ENCODE results near the gene ISX.
A peak's percentile ranks its signal among the peaks of the same experiment; 100 is the strongest.
"Not testable (repeated sequence)": the region's sequence is repeated elsewhere in the genome, so short reads cannot be mapped to it uniquely, and the experiment has no call there.

ISX gene

DNA sequence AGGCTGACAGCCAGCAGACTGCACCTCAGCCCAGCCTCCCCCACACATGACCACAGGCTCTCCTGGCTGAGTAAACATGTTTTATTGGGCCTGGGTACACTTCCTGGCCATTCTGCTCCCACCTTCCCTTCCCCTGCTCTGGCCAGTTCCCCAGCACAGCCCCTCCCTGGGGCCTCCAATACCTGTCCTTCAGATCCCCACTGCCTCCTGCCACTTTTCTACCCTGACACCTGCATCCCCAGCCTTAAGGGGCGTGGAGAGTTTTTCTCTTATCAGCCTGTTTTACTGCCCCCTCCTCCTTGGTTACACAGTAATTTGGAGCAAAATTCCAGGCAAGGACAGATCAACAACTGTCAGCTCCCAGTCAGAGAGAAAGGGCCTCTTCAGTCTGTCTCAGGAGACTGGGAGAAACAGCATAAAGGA, at the start of gene ISX:
Gene ISX, plus strand, starts transcription at position 363 of the 423 bp plus-strand sequence. CDS start 930 bp downstream, outside the sequence.
- no peak for DNase-seq

DNA sequence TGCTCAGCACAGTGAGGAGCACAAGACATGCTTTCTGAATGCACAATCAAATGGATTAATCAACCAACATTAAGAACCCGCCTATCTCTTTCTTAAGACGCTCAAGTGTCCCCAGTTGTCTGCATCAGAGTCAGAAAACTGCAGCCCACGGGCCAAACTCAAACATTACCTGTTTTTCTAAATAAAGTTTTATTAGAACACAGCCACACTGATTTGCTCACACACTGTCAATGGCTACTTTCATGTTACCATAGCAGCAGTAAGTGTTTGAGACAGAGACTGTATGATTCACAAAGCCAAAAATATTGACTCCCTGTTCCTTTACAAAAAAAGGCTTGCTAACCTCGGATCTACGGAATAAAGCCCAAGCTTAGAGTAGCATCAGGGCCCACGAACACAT, 49.0 kb upstream of the ISX start:
- no peak for DNase-seq

DNA sequence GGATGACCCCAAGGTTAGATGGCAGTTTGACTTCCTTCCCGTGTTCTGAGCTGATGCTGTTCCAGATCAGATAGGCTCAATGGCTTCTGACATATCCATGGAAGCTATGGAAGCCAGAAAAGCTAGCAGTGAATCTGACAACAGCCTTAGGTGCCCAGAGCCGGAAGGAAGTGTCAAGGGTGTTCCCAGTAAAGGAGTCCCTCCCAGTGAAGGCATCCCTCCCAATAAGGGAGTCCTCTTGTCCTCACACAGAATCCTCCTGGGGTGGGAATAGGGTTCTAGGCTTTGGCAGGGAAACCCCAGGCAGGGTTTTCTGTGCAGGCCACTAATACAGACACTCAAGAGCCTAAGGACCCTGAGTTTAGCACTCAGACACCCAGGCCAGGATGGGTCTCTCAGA, 47.0 kb upstream of the ISX start:
- DNase-seq = no peak

DNA sequence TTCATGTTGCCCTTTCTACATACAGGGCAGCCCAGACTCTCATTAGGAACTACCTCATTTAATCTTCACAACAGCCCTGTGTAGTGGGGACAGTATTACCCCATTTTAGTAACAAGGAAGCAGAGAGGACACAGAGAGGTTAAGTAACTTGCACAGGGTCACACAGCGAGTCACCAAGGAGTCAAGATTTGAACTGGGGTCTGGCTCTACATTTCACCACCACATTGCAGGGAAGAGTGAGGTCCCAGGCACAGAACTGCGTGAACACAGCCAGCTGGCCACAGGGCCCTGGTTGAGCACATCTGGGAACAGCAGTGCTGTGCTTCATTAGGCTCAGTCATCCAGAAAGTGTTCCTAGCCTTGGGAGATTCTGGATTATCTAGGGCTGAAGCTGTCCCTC, 45.4 kb upstream of the ISX start:
- no peak for DNase-seq

DNA sequence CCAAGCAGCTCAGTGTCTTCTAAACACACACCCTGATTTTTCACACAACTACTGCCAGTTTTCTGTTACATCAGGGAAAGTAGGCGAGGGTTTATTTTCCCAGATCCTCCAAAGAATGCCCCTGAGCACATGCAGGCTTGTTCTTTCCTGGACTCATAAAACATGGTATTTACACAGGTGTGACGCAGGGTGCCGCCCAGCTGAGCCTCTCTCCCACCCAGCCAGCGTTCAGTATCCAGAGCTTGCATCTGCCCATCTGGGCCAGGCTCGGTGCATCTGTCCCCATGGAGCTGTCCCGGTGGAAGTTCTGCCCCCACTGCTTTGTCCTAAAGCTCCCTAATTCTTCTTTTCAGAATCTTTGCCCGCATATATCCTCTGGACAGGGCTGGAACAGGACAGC, 44.8 kb upstream of the ISX start:
- DNase-seq = no peak

DNA sequence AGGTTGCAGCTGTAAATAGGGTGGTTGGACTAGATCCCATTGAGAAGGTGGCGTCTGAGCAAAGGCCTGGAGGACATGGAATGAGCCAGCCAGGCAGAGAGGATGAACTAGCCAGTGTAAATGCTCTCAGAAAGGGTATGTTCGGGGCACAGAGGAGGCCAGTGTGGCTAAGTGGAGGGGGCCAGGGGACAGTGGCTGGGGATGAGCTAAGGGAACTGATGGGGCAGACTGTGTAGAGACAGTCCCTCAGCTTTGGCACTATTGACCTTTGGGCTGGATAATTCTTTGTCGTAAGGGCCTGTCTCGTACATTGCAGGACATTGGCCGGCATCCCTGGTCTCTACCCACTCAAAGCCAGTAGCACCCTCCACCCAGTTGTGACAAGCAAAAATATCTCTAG, 43.7 kb upstream of the ISX start:
- no peak for DNase-seq

DNA sequence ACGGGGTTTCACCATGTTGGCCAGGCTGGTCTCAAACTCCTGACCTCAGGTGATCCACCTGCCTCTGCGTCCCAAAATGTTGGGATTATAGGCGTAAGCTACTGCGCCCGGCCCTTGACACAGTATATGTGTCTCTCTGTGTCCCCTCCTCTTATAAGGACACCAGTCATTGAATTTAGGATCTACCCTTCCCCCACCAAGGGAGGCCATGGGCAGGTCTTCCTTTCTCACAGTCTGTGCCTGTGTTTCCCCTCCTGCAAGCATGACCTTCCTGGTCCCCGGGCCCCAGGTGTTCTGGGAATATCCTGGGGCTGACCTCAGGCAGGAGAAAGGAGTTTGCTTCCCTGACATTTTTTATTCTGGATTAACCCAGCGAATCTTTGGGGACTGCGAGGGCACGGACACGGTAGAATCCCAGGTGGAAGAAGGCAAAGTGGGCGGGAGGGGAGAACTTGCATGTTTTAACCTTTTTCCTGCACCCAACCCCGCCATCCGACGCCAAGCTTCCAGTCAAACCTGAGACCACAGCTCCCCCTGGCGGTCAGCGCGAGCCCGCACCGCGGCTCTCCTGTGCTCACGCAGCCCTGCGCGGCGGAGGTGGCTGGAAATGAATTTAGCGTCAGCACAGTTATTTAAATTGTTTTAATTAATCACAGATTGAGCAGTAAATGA, 42.1 kb upstream of the ISX start:
- DNase-seq = peak; percentile 28

DNA sequence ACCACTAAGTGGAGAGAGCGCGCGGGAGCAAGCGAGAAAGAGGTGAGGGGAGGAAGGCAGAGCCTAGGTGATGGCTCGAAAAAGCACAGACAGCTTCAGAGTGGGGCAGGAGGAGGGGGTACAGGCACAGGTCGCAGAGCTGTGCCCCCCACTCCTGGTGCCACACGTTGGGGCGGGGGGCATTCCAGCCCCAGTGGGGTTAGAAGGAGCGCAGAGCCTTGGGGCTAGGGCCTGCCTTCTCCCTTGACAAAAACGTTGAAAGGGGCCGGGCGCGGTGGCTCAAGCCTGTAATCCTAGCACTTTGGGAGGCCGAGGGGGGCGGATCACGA, 41.6 kb upstream of the ISX start:
- no peak for DNase-seq

DNA sequence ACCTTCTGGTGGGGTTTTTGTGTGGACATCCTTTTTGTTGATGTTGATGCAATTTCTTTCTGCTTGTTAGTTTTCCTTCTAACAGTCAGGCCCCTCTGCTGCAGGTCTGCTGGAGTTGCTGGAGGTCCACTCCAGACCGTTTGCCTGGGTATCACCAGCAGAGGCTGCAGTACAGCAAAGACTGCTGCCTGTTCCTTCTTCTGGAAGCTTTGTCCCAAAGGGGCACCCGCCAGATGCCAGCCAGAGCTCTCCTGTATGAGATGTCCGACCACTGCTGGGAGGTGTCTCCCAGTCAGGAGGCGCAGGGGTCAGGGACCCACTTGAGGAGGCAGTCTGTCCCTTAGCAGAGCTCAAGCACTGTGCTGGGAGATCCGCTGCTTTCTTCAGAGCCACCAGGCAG, 35.8 kb upstream of the ISX start:
- DNase-seq = not testable (repeated sequence)

DNA sequence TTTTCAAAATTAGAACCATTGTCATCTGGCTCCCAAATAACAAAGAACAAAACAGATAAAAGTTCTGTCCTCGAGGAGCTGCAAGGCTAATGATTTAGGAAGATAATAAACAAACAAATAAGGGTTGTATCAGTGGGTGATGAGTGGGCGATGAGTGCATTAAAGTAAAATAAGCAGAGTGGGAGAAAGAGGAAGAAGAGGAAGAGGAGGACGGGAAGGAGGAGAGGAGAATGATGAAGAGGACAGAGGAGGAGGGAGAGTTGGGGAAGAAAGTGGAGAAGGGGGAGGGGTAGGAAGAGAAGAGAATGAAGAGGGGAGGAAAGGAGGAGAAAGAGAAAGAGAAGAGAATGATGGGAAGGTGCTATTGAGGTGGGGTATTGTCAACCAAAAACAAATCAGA, 33.4 kb upstream of the ISX start:
- DNase-seq = no peak

DNA sequence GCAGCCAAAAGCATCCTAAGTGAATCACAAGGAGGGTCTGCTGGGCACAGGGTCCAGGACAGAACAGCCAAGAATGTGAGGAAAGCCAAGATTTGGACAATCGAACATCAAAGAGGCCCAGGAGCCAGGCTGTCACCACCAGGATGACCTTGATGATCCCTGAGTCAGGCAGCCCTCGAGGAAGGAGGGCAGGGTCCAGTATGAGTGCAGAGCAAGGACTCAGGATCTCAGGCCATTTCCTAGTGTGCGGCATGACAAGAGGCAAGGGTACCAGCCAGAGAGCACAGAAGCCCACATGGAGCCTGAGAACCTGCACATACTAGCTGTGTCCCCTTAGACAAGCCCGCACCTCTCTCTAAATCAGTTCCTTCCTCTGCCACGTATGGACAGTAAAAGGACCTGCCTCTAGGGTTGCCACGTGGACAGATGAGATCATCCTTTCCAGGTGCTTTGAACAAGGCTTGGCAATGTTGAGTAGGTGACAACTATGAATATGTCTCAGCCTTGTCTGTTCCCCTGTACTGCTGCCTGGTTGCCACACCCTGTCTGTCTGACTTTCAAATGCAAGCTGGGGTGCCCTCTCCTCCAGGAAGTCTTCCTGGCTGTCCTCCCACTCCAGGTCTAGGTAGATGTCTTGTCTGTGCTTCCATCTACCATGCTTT, 32.2 kb upstream of the ISX start:
- DNase-seq = no peak

DNA sequence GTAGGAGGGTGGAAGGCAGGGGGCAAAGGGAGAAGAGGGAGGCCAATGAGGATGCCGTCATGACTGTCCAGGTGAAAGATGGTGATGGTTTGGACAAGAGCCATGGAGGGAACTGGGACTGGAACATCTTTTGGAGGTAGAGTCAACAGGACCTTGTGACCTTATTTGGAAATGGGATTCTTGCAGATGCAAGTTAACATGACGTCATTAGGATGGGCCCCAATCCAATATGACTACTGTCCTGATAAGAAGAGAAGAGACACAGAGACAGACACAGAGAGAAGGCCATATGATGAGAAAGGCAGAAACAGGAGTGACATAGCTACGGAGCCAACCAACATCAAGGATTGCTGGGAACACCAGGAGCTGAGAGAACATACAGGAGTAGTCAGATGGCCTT, 31.0 kb upstream of the ISX start:
- no peak for DNase-seq

DNA sequence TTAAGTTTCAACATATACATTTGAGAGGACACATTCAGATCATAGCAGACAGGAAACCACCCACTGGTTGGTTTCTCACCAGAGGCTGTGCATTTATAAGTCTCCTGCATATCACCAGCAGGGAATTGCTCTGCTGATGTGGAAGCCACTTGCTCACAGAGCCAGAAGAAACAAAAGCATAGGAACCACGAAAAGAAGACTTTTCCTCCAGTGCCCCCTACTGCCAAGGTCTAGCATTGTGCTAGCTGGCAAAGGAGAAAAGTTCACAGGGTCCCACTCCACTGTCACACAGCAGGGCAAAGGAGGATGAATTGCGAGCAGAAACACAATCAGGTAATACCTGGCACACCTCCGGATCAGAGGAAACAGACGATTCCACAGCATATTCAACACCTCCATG, 28.9 kb upstream of the ISX start:
- no peak for DNase-seq

DNA sequence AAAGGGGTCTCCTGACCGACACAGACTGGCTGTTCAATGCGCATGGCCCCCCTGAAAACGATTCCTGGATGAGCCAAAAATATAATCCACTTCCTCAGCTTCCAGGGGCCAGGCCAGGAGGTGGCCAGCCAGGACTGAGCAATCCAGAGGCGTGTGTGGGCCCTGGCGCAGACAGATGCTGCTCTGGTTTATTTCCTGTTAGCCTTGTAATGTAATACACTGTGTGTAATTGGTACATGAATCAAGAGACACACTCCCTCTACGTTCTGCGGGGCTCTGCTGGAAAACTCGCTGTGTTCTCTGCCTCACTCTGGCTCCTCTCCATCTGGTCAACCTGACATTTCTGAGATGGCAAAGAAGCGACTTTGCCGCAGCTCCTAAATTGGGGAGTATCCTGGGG, 26.3 kb upstream of the ISX start:
- no peak for DNase-seq

DNA sequence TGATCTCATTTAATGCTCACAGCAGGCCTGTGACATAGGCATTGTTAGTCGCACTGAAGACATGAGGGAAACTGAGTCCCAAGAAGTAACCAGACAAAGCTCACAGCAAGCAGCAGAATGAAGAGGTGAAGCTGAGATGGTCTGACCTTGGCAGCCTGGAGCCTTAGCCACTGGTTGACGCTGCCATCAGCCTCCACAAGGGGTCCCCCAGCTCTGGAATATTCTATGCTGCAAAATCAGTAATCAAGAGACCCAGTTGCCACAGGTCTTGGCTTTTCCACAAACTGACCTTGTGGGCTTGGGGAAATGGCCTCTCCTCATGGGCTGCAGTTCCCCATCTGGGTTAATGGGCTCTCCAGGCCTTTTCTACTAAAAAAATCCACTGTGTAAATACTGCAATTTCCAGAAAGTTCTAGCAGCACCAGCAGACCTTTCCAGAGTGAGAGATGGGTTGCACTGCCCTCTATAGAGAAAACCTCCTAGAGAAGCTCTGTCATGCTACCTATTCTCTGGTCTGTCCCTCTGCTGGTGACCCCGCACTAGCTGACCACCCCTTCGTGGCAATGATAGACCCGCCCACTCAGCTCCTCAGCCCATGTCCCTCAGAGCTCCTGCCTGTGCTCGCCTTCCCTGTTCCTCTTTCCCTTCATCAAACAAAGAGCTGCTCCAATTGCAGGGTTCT, 22.6 kb upstream of the ISX start:
- DNase-seq = no peak

DNA sequence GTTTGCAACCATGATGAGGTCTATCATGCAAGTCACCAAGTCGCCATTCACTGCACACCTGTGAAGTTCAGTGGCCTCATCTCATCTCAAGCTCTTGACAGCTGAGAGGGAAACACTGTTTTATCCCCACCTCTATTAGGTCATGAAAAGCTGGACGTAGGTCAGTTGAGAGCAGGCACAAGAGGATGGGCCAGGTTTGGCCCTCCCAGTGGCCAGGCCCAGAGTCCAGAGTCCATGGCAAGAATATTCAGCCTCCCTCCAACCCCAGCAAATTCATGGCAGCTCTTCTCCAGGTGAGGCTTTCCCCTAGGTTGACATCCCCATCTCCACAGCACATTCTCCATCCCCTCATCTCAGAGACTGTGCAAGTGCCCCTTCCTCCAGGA, 22.0 kb upstream of the ISX start:
- no peak for DNase-seq

DNA sequence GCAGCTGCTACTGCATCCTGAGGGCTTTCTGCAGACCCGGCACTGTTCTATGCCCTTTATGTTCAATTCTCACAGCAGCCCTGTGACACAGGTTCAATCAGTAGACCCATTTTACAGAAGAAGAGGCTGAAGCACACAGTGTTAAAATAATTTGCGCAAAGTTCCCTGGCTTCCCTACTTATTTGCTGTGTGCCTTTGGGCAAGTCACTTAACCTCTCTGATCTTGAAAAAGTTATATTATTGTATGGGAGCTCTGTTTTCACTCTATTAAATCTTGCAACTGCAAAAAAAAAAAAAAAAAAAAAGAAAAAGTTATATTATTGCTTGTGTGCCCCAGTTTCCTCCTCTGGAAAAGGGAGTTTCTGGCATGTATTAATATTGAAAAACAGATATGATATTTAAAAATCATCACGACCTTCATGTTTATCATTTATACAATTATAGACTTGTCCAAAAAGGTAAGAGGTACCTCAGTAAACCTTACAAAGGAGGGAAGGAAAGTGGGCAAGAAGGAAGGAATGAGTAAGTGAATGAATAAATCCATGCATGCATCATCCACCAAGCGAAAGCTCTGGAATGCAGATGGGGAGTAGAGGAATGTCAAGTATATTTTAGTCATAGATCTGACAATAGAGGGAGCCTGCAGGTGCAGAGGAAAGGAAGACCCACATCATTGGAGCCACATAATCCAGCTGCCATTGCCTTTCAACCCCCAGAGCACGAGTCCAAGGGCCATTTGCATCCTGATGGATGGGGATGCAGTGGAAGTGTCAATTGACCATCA, 21.2 kb upstream of the ISX start:
- no peak for DNase-seq

DNA sequence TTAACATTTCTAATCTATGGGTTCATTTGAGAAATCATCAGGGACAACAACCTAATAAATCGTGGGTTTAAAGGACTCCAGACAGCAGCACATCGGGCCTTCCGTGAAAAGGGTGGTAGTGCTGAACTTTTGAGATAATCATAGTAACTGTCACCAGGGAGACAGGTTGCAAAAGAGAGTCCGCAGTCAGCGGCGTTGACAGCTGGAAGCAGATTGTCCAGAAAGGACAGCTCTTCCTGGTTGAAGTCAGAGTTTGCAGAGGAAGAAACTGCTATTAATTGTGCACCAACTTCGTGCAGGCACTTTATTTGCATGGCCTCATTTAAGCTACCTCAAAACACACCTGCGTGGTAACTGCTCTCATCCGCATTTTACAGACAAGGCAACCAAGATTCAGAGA, 20.5 kb upstream of the ISX start:
- no peak for DNase-seq

DNA sequence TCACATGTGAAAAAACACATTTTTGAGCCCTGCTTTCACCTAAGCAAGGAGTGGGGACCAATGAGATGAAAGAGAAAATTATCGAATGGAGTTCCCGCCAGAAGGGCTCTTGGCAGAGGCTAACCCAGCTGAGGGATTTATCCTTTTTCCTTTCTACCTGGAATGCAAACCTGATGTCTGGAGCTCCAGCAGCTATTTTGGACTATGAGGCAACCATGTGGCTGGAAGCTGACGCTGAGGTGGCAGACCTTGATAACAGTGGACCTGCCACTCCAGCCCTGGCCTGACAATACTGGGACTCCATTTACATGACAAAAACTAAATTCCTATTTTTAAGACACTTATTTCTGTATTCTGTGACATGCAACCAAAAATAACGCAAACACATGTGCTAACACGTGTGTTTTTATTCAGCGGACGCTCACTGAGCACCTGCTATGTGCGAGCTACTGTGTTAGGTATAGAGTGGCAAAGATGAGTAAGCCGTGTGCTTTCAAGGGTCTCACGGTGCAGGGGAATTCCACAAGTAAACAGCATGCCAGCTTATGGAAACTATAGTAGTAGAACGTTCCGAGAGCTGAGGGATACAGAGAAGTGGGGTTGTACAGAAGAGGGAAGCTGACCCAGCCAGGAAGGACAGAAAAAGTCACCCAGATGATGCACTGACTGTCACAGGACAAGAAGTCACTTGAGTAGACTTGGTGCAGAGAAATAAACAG, 19.1 kb upstream of the ISX start:
- no peak for DNase-seq

DNA sequence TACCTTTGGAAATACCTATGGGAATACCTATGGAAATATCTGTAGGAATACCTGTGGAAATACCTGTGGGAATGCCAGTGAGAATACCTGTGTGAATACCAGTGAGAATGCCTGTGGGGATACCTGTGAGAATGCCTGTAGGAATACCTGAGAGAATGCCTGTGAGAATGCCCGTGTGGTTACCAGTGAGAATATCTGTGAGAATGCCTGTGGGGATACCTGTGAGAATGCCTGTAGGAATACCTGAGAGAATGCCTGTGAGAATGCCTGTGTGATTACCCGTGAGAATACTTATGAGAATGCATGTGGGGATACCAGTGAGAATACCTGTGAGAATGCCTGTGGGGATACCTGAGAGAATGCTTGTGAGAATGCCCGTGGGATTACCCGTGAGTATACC, 15.9 kb upstream of the ISX start:
- not testable (repeated sequence) for DNase-seq

DNA sequence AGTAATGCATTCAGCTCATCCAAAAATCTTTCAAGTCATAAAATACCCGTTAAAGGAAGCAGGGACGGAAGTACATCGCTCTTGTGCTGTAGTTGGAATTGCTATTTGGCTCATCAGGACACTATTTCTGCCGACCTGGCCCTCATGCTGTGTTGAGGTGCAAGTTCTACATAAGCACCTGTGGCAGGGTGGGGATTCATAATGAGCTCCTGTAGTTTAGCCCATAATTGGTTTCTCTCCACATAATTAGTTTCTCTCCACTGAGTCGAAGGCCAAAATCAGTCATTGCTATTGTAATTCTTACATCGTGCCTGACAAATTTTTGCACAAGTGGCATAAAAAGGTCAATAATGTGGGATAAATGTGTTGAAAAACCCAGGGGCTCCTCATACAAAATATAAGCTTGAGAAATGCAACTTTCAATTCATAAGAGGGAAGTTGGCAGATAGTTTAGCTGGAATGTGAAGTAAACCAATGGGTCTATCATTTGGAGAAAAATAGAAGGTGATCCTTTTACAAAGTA, 14.9 kb upstream of the ISX start:
- DNase-seq = no peak

DNA sequence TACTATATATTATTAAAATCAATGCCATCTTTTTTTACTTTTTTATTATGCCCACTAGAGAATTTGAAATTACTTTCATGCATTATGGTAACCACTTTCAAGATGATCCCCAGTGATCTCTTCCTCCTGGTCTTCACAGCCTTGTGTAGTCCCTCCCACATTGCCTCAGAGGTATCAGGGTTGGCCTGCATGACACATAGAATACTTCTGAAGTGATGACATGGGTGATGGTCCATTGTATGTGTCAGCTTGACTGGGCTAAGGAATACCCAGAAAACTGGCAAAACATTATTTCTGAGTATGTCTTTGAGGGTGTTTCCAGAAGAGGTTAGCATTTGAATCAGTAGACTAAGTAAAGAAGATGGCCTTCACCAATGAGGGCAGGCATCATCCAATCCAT, 14.2 kb upstream of the ISX start:
- DNase-seq = no peak

Measured in CD4-positive, alpha-beta T cell treated with Interleukin-10 for 1 hour (primary cell).